ENCODE results near the gene MRAP2.
"Not testable (repeated sequence)": the region's sequence is repeated elsewhere in the genome, so short reads cannot be mapped to it uniquely, and the experiment has no call there.

Gene MRAP2

GRCh38 chr6:84061613-84062398, 28.2 kb downstream of the MRAP2 start:
- TF ChIP-seq CTCF (IDR thresholded peaks at IDR 0.05) = no peak
- TF ChIP-seq ZFX (IDR thresholded peaks at IDR 0.05; ENCODE audit: borderline replicate concordance) = no peak
- H3K27ac ChIP-seq = no peak overlapping the region

- TF ChIP-seq CTCF (IDR thresholded peaks at IDR 0.05) (no peak), ZFX (IDR thresholded peaks at IDR 0.05; ENCODE audit: borderline replicate concordance) (no peak)
- no peak overlapping the region for H3K27ac ChIP-seq
Measured at GRCh38 chr6:84062519-84063154, 29.1 kb downstream of the MRAP2 start.

GRCh38 chr6:84065693-84066290, 32.2 kb downstream of the MRAP2 start:
- no peak overlapping the region for H3K27ac ChIP-seq
- no peak for TF ChIP-seq ZFX (IDR thresholded peaks at IDR 0.05; ENCODE audit: borderline replicate concordance)
- TF ChIP-seq CTCF (IDR thresholded peaks at IDR 0.05) = no peak

GRCh38 chr6:84066536-84066935, 33.0 kb downstream of the MRAP2 start:
- no peak for TF ChIP-seq ZFX (IDR thresholded peaks at IDR 0.05; ENCODE audit: borderline replicate concordance)
- TF ChIP-seq CTCF (IDR thresholded peaks at IDR 0.05) = no peak
- H3K27ac ChIP-seq = no peak overlapping the region

GRCh38 chr6:84068873-84069272, 35.3 kb downstream of the MRAP2 start:
- H3K27ac ChIP-seq = not testable (repeated sequence)

- no peak overlapping the region for H3K27ac ChIP-seq
- TF ChIP-seq ZFX (IDR thresholded peaks at IDR 0.05; ENCODE audit: borderline replicate concordance) (no peak), CTCF (IDR thresholded peaks at IDR 0.05) (no peak)
Measured at GRCh38 chr6:84072442-84072997, 38.9 kb downstream of the MRAP2 start.

- no peak overlapping the region for H3K27ac ChIP-seq
Measured at GRCh38 chr6:84074988-84075781, 41.6 kb downstream of the MRAP2 start.

More at GRCh38 chr6:84074988-84075781, 41.6 kb downstream of the MRAP2 start:
- TF ChIP-seq CTCF (IDR thresholded peaks at IDR 0.05) (no peak), ZFX (IDR thresholded peaks at IDR 0.05; ENCODE audit: borderline replicate concordance) (no peak)

Measured in 22Rv1 (cell line).